IMR-90 (cell line): ENCODE data around the gene MAGEF1. TPM values are rescaled to one million over a fixed set of nuclear protein-coding genes. Genes with fewer than 3 reads are reported as not detected.

ENCODE experiments used
- ATAC-seq: fragments of 200-7000 bp; cut with Tn5 transposase; 2 replicates; pipeline ENCODE4 v1.9.1; 2020; ENCODE audit warnings: low read depth, mild to moderate bottlenecking, moderate library complexity
- BruUV-seq: library from RNA; stranded (reverse); fragments of 400-500 nt; replicated peaks from 2 replicates; lab custom pipeline; 2021; lab: Mats Ljungman, UMichigan
- CTCF ChIA-PET: fragments of 300-600 bp; formaldehyde crosslinking; extraction: SDS; loops from one replicate; lab custom pipeline; 2021; ENCODE audit warnings: antibody characterized with exemption; lab: Yijun Ruan, JAX
- POLR2A ChIA-PET: fragments of 300-600 bp; sonication (Branson Sonifier 250); formaldehyde crosslinking; loops from one replicate; lab custom pipeline; 2022; ENCODE audit warnings: antibody characterized with exemption; ENCODE audit not compliant: unreplicated experiment; lab: Charles Lee
- DNase-seq: peaks from one replicate; pipeline ENCODE4 v3.0.0; 2013
- H2AFZ ChIP-seq: replicated peaks from 2 replicates; pipeline ENCODE3; 2013; ENCODE audit warnings: low read length, mild to moderate bottlenecking; ENCODE audit not compliant: poor library complexity
- H2AK5ac ChIP-seq: 2 replicates; pipeline ENCODE4 v1.6.1; 2013; ENCODE audit warnings: low read depth, low read length, inconsistent platforms
- H2AK9ac ChIP-seq: replicated peaks from 2 replicates; pipeline ENCODE3; 2013; ENCODE audit warnings: mild to moderate bottlenecking, low read depth, low read length, moderate library complexity; ENCODE audit not compliant: poor library complexity
- H2BK120ac ChIP-seq: 2 replicates; pipeline ENCODE4 v1.6.1; 2013; ENCODE audit warnings: low read depth, low read length, inconsistent platforms
- H2BK15ac ChIP-seq: 3 replicates; pipeline ENCODE4 v1.6.1; 2013; ENCODE audit warnings: low read depth, low read length, inconsistent platforms
- H2BK20ac ChIP-seq: 2 replicates; pipeline ENCODE4 v1.6.1; 2013; ENCODE audit warnings: low read depth, mild to moderate bottlenecking, inconsistent platforms, low read length, moderate library complexity
- H2BK5ac ChIP-seq: 2 replicates; pipeline ENCODE4 v1.6.1; 2013; ENCODE audit warnings: mild to moderate bottlenecking, low read depth, low read length, inconsistent platforms; ENCODE audit not compliant: poor library complexity, severe bottlenecking
- H3K14ac ChIP-seq: replicated peaks from 2 replicates; pipeline ENCODE4 v1.6.1; 2013; ENCODE audit warnings: low read depth, low read length, inconsistent platforms
- H3K18ac ChIP-seq: 2 replicates; pipeline ENCODE4 v1.6.1; 2013; ENCODE audit warnings: low read depth, low read length, control low read depth
- H3K23ac ChIP-seq: 2 replicates; pipeline ENCODE4 v1.6.1; 2013; ENCODE audit warnings: low read depth, low read length, inconsistent platforms
- H3K27ac ChIP-seq: 2 replicates; pipeline ENCODE4 v1.5.1; 2013; ENCODE audit warnings: mild to moderate bottlenecking, control low read depth, low read length; ENCODE audit not compliant: insufficient read depth
- H3K27me3 ChIP-seq: 2 replicates; pipeline ENCODE4 v1.6.1; 2013; ENCODE audit warnings: low read length; ENCODE audit not compliant: control insufficient read depth, insufficient read depth
- H3K36me3 ChIP-seq: 2 replicates; pipeline ENCODE4 v1.6.1; 2013; ENCODE audit warnings: low read length, mixed read lengths; ENCODE audit not compliant: control insufficient read depth, insufficient read depth
- H3K4ac ChIP-seq: 2 replicates; pipeline ENCODE4 v1.6.1; 2013; ENCODE audit warnings: low read depth, low read length, inconsistent platforms
- H3K4me1 ChIP-seq: 2 replicates; pipeline ENCODE4 v1.6.1; 2013; ENCODE audit warnings: low read length, mixed read lengths; ENCODE audit not compliant: control insufficient read depth, insufficient read depth
- H3K4me2 ChIP-seq: 2 replicates; pipeline ENCODE4 v1.6.1; 2013; ENCODE audit warnings: low read depth, mild to moderate bottlenecking, control low read depth, low read length, moderate library complexity
- H3K4me3 ChIP-seq: 2 replicates; pipeline ENCODE4 v1.5.1; 2013; ENCODE audit warnings: low read depth, mild to moderate bottlenecking, control low read depth, low read length, moderate library complexity; ENCODE audit not compliant: insufficient read depth
- H3K56ac ChIP-seq: 2 replicates; pipeline ENCODE4 v1.6.1; 2013; ENCODE audit warnings: low read length, inconsistent platforms; ENCODE audit not compliant: insufficient read depth; ENCODE audit errors: extremely low read depth
- H3K79me1 ChIP-seq, 2 experiments: 2 replicates each; pipeline ENCODE4 v1.6.1; 2013; ENCODE audit warnings: low read length in 2 of 2, inconsistent platforms in 1 of 2, low read depth in 1 of 2
- H3K9ac ChIP-seq: 2 replicates; pipeline ENCODE4 v1.6.1; 2013; ENCODE audit warnings: low read depth, low read length, control low read depth
- H3K9me1 ChIP-seq: 2 replicates; pipeline ENCODE4 v1.6.1; 2013; ENCODE audit warnings: low read length, inconsistent platforms; ENCODE audit not compliant: insufficient read depth
- H3K9me3 ChIP-seq: 2 replicates; pipeline ENCODE4 v1.6.1; 2013; ENCODE audit warnings: low read length; ENCODE audit not compliant: control insufficient read depth, insufficient read depth
- H4K20me1 ChIP-seq: 2 replicates; pipeline ENCODE4 v1.6.1; 2013; ENCODE audit warnings: low read length, inconsistent platforms; ENCODE audit not compliant: insufficient read depth
- H4K5ac ChIP-seq: 2 replicates; pipeline ENCODE4 v1.6.1; 2013; ENCODE audit warnings: mild to moderate bottlenecking, low read depth, low read length, control low read depth
- H4K8ac ChIP-seq, 2 experiments: 2 replicates each; pipeline ENCODE4 v1.6.1; 2013; ENCODE audit warnings: low read depth in 2 of 2, low read length in 2 of 2, control low read depth in 1 of 2, inconsistent platforms in 1 of 2
- H4K91ac ChIP-seq: 2 replicates; pipeline ENCODE4 v1.6.1; 2013; ENCODE audit warnings: low read depth, low read length, inconsistent platforms; ENCODE audit not compliant: insufficient read depth
- BHLHE40 ChIP-seq: fragments of 150-350 bp; IDR thresholded peaks from 2 replicates; pipeline ENCODE4 v1.6.1; 2016; ENCODE audit warnings: mild to moderate bottlenecking, low read depth, low read length
- CEBPB ChIP-seq: IDR thresholded peaks from 2 replicates; pipeline ENCODE4 v1.6.1; 2012; ENCODE audit warnings: low read depth, low read length, improper control_type of control experiment
- CTCF ChIP-seq: conservative IDR thresholded peaks from 2 replicates; pipeline ENCODE4 v1.5.1; 2012; ENCODE audit warnings: mild to moderate bottlenecking, low read depth, low read length, improper control_type of control experiment
- ELK1 ChIP-seq: fragments of 150-350 bp; IDR thresholded peaks from 2 replicates; pipeline ENCODE4 v1.6.1; 2016; ENCODE audit warnings: low read depth, mild to moderate bottlenecking, low read length, moderate library complexity, borderline replicate concordance
- MAFK ChIP-seq: IDR thresholded peaks from 2 replicates; pipeline ENCODE4 v1.6.1; 2012; ENCODE audit warnings: low read depth, low read length, improper control_type of control experiment
- MAZ ChIP-seq: IDR thresholded peaks from 2 replicates; pipeline ENCODE4 v1.6.1; 2012; ENCODE audit warnings: low read depth, mild to moderate bottlenecking, low read length, improper control_type of control experiment, moderate library complexity, borderline replicate concordance
- POLR2A ChIP-seq: IDR thresholded peaks from 2 replicates; pipeline ENCODE4 v1.6.1; 2012; ENCODE audit warnings: mild to moderate bottlenecking, low read depth, low read length
- RAD21 ChIP-seq: IDR thresholded peaks from 2 replicates; pipeline ENCODE4 v1.6.1; 2012; ENCODE audit warnings: low read length, improper control_type of control experiment
- RFX5 ChIP-seq: IDR thresholded peaks from 2 replicates; pipeline ENCODE4 v1.8.0; 2012; ENCODE audit warnings: low read depth, mild to moderate bottlenecking, low read length, moderate library complexity
- SMC3 ChIP-seq: fragments of 150-350 bp; IDR thresholded peaks from 2 replicates; pipeline ENCODE4 v1.6.1; 2016; ENCODE audit warnings: low read depth, mild to moderate bottlenecking, antibody characterized with exemption, low read length, moderate library complexity
- WGBS, 2 experiments: methylation state at CpG; one replicate each; pipeline versions ENCODE4 v1.1.5 to v1.1.7; 2013; ENCODE audit warnings: missing lambda C conversion rate in 2 of 2; ENCODE audit not compliant: insufficient read length in 1 of 2; ENCODE audit errors: extremely low coverage in 2 of 2; 5-methylcytosine and 5-hydroxymethylcytosine counted together
- dilution Hi-C: fragments of 300-500 bp; cut with HindIII; formaldehyde crosslinking; loops from one replicate; pipeline ENCODE4 v1.14.3; 2018; ENCODE audit warnings: low sequenced_read_pairs; ENCODE audit not compliant: unreplicated experiment
- in situ Hi-C: fragments of 300-500 bp; cut with MboI; formaldehyde crosslinking; loops from 3 replicates; pipeline ENCODE4 v1.14.3; 2019; ENCODE audit warnings: low sequenced_read_pairs, inconsistent platforms, mixed read lengths
- intact Hi-C: fragments of 100-400 bp; cut with micrococcal nuclease; formaldehyde crosslinking; loops from 2 replicates; pipeline ENCODE4 v1.10.0; 2022
- polyA plus RNA-seq, 3 experiments: library from polyadenylated mRNA; depleted of rRNA; stranded (reverse); fragments of >200 nt; gene quantifications; 2 replicates each; pipeline ENCODE4 v1.2.3, GENCODE V29; 2012; ENCODE audit warnings: low replicate concordance in 1 of 3
- total RNA-seq: library from RNA; depleted of rRNA; stranded (reverse); fragments of >200 nt; gene quantifications from 2 replicates; pipeline ENCODE4 v1.2.3, GENCODE V29; 2012

MAGEF1 gene
- total and polyA plus RNA-seq, 2 of the 4 experiments (the other 2 are of a cell fraction) = 10.6 to 19.4 TPM

- Histone ChIP-seq H3K79me1 (no peaks in the 10 kb centered on the region), H3K56ac (no peak overlapping the region), H2AK9ac (no peak overlapping the region), H4K20me1 (no peaks in the 10 kb centered on the region), H4K5ac (no peak overlapping the region), H2BK5ac (no peak overlapping the region), H3K27me3 (peaks cover 13% of the 10 kb centered on the region), H3K4me1 (peaks cover 11% of the 10 kb centered on the region; the same call in 1 of the 2 replicates), H2AK5ac (no peak overlapping the region), H2AFZ (no peak overlapping the region), H2BK120ac (no peak overlapping the region), H3K36me3 (no peaks in the 10 kb centered on the region), H3K4ac (no peak overlapping the region), H3K9me3 (no peaks in the 10 kb centered on the region), H3K4me3 (no peak overlapping the region), H3K9ac (no peak overlapping the region), H3K9me1 (no peaks in the 10 kb centered on the region), H2BK15ac (no peak overlapping the region), H3K14ac (no peak overlapping the region), H2BK20ac (no peak overlapping the region), H4K91ac (no peak overlapping the region), H3K4me2 (no peak overlapping the region), H3K18ac (no peak overlapping the region), H3K27ac (no peak overlapping the region), H3K23ac (no peak overlapping the region), H4K8ac (no peak overlapping the region)
- no peak for DNase-seq
- CTCF ChIA-PET = no interaction called here
- in situ Hi-C loops (no loop called here), intact Hi-C loops (no loop called here), dilution Hi-C loops (no loop called here)
- POLR2A ChIA-PET = no interaction called here
- ATAC-seq = no peak
- TF ChIP-seq ELK1 = no peak
- no peak for TF ChIP-seq RFX5
- no peak for TF ChIP-seq MAFK
- no peak for TF ChIP-seq CEBPB
- no peak for TF ChIP-seq BHLHE40
- TF ChIP-seq RAD21 = no peak
- TF ChIP-seq CTCF = no peak
- TF ChIP-seq POLR2A = no peak
- no peak for TF ChIP-seq MAZ
- TF ChIP-seq SMC3 = no peak
- 80% methylated on average over 1 of the region's 12 CpGs; no CpG with 5 or more reads in 1 of the 2 experiments for WGBS, 2 experiments
- BruUV-seq = no TSS peak
Observed at GRCh38 chr3:184663756-184664155, 48.1 kb downstream of the MAGEF1 start.
